B cell (primary cell): Measurements from ENCODE around the gene BAZ1B. TPM values are rescaled to one million over a fixed set of nuclear protein-coding genes. Genes with fewer than 3 reads are reported as not detected.

ENCODE experiments used
- ATAC-seq: fragments of 200-7000 bp; cut with Tn5 transposase; one replicate; pipeline ENCODE4 v1.10.0; 2021; ENCODE audit warnings: low read depth, mild to moderate bottlenecking, moderate number of reproducible peaks, moderate library complexity
- CTCF ChIA-PET: fragments of 350-600 bp; sonication (Branson Sonifier 250); formaldehyde crosslinking; loops from one replicate; lab custom pipeline; 2021; ENCODE audit warnings: antibody characterized with exemption, inconsistent platforms; lab: Charles Lee
- POLR2A ChIA-PET: fragments of 350-600 bp; sonication (Branson Sonifier 250); formaldehyde crosslinking; loops from one replicate; lab custom pipeline; 2021; ENCODE audit warnings: antibody characterized with exemption; lab: Charles Lee
- DNase-seq: peaks from one replicate; pipeline ENCODE4 v3.0.0; 2013
- H2AFZ ChIP-seq: 2 replicates; pipeline ENCODE4 v1.6.1; 2012; ENCODE audit warnings: mild to moderate bottlenecking, low read depth, low read length; ENCODE audit not compliant: insufficient read depth, poor library complexity, severe bottlenecking
- H3K27ac ChIP-seq, 2 donors: 1 replicate in 1 of 2; 2 replicates in 1 of 2; pipeline ENCODE4 v1.5.1; 2012 to 2013; ENCODE audit warnings: low read length in 2 of 2, mild to moderate bottlenecking in 2 of 2, moderate library complexity in 1 of 2
- H3K27me3 ChIP-seq, 4 experiments: fragments of 200-600 bp in 1 of 4; sonication (generic) in 1 of 4; replicated peaks in 1 of 4; 1 replicate in 2 of 4; 2 replicates in 2 of 4; pipeline versions ENCODE4 v1.6.1 to v1.7.0; 2013 to 2016; ENCODE audit warnings: low read length in 3 of 4, mild to moderate bottlenecking in 2 of 4, mixed read lengths in 1 of 4, moderate library complexity in 1 of 4; ENCODE audit not compliant: insufficient read depth in 4 of 4, control insufficient read depth in 3 of 4; ENCODE audit errors: control extremely low read depth in 1 of 4
- H3K36me3 ChIP-seq, 2 experiments: replicated peaks in 1 of 2; 1 replicate in 1 of 2; 2 replicates in 1 of 2; pipeline versions ENCODE4 v1.6.1 to v1.7.1; 2013; ENCODE audit warnings: low read length in 1 of 2; ENCODE audit not compliant: insufficient read depth in 2 of 2, control insufficient read depth in 1 of 2; ENCODE audit errors: control extremely low read depth in 1 of 2, extremely low read depth in 1 of 2
- H3K4me1 ChIP-seq, 2 donors: fragments of 200-600 bp in 1 of 2; sonication (generic) in 1 of 2; 1 replicate in 1 of 2; 2 replicates in 1 of 2; pipeline versions ENCODE4 v1.5.1 to v1.6.1; 2013 to 2017; ENCODE audit warnings: low read length in 2 of 2; ENCODE audit not compliant: control insufficient read depth in 2 of 2, insufficient read depth in 2 of 2
- H3K4me2 ChIP-seq: replicated peaks from 2 replicates; pipeline ENCODE3; 2012; ENCODE audit warnings: mild to moderate bottlenecking, low read depth, low read length; ENCODE audit not compliant: poor library complexity, severe bottlenecking
- H3K4me3 ChIP-seq, 5 experiments: fragments of 200-600 bp in 1 of 5; sonication (generic) in 1 of 5; 1 replicate in 3 of 5; 2 replicates in 2 of 5; pipeline versions ENCODE4 v1.5.1 to v1.7.0; 2011 to 2016; ENCODE audit warnings: low read length in 4 of 5, mild to moderate bottlenecking in 4 of 5, low read depth in 2 of 5, control low read depth in 1 of 5, moderate library complexity in 1 of 5; ENCODE audit not compliant: insufficient read depth in 1 of 5; ENCODE audit errors: control extremely low read depth in 1 of 5, extremely low read depth in 1 of 5
- H3K79me2 ChIP-seq: fragments of 200-600 bp; sonication (generic); one replicate; pipeline ENCODE4 v1.6.0; 2016; ENCODE audit warnings: low read length; ENCODE audit not compliant: control insufficient read depth, insufficient read depth
- H3K9ac ChIP-seq: fragments of 200-600 bp; sonication (generic); 2 replicates; pipeline ENCODE4 v1.6.1; 2017; ENCODE audit warnings: mild to moderate bottlenecking, low read length, moderate library complexity
- H3K9me3 ChIP-seq, 3 donors: one replicate each; pipeline versions ENCODE4 v1.6.1 to v1.7.1; 2013; ENCODE audit warnings: low read length in 2 of 3; ENCODE audit not compliant: control insufficient read depth in 2 of 3, insufficient read depth in 1 of 3; ENCODE audit errors: control extremely low read depth in 1 of 3
- H4K20me1 ChIP-seq: 2 replicates; pipeline ENCODE4 v1.6.0; 2012; ENCODE audit warnings: mild to moderate bottlenecking, low read length; ENCODE audit not compliant: insufficient read depth, control insufficient read depth, poor library complexity, severe bottlenecking
- H3K27ac Mint-ChIP-seq: one replicate; pipeline ENCODE4 v1.8.0; 2021; ENCODE audit warnings: mixed read lengths
- H3K27me3 Mint-ChIP-seq: one replicate; pipeline ENCODE4 v1.8.0; 2021; ENCODE audit warnings: mixed read lengths
- H3K4me1 Mint-ChIP-seq: one replicate; pipeline ENCODE4 v1.8.0; 2021; ENCODE audit warnings: mixed read lengths
- H3K4me3 Mint-ChIP-seq: one replicate; pipeline ENCODE4 v1.8.0; 2021; ENCODE audit warnings: mixed read lengths
- H3K9me3 Mint-ChIP-seq: one replicate; pipeline ENCODE4 v1.8.0; 2022; ENCODE audit warnings: mixed read lengths; ENCODE audit not compliant: insufficient read depth
- EZH2 ChIP-seq: IDR thresholded peaks from 2 replicates; pipeline ENCODE4 v1.6.1; 2012; ENCODE audit warnings: borderline replicate concordance, low read depth, mild to moderate bottlenecking, moderate library complexity, low read length; ENCODE audit not compliant: insufficient read depth, poor library complexity, severe bottlenecking
- WGBS: methylation state at CpG from one replicate; pipeline ENCODE4 v1.1.5; 2013; ENCODE audit warnings: missing lambda C conversion rate; ENCODE audit not compliant: insufficient coverage; 5-methylcytosine and 5-hydroxymethylcytosine counted together
- intact Hi-C: fragments of 100-400 bp; cut with micrococcal nuclease; formaldehyde crosslinking; loops from one replicate; pipeline ENCODE4 v1.10.0; 2022
- polyA plus RNA-seq: library from polyadenylated mRNA; depleted of rRNA; stranded (reverse); fragments of >200 nt; gene quantifications from 2 replicates; pipeline ENCODE4 v1.2.3, GENCODE V29; 2012
- total RNA-seq, 2 donors: library from RNA; stranded (reverse); fragments of 120-200 nt in 1 of 2; gene quantifications; 1 replicate in 1 of 2; 2 replicates in 1 of 2; pipeline versions ENCODE4 v1.2.3 to v1.2.4, GENCODE V29; 2013 to 2022
- TF ChIP-seq, protein P1 (sequence below): fragments of 200-600 bp; IDR thresholded peaks from one replicate; pipeline ENCODE4 v1.8.0; 2022; ENCODE audit warnings: antibody characterized with exemption, mild to moderate bottlenecking

BAZ1B gene
- total and polyA plus RNA-seq, 2 donors (not counting 1 experiment from before 2014, with no cell fraction given), result 17.2 to 68.1 TPM

DNA sequence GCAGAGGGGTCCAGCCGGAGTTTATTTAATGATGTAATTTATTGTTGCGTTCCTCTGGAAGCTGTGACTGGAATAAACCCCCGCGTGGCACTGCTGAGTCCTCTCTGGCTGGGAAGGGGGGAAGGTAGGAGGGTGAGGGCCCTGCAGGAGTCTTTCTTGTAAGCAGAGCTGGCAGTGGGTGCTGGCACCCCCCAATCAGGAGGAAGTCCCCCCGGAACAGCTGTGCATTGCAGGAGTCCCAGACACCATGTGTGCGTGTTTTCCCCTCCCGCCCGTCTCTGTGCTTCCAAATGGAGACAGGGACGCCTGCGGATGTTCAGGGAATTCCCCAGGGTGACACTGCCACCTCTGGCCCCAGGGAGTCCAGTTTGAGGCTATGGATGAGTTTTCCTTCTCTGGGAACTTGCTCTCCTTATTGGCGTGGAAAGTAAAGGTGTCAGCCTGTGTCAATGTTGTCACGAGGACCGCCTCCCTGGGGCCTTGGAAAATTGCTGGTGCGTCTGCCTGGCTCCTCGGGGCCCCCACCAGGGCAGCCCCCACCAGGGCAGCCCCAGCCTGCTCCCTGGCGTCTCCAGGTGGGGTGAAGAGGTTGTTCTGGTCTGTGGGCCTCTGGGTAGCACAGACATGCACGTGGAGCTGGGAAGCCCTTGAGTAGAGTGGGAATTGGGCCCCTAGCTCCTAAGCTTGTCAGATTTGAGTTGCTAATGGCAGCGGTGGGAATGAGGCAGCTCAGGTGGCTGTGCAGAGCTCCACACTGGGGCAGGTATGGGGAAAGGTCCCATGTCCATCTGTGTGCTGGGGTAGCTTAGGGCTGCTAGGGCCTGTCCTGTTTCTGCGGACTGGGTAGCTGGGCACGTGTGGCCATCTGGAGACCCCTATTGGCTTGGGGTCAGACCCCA is 85.8 kb downstream of the BAZ1B start:
- H3K4me2 ChIP-seq, result no peak overlapping the region
- peaks cover 0 to 21% (median 3%) of the 10 kb centered on the region in 3 donors for H3K9me3 ChIP-seq
- no peak for DNase-seq
- Mint-ChIP-seq H3K9me3 (no peaks in the 10 kb centered on the region), H3K27ac (peak overlapping the region; percentile 37), H3K27me3 (peaks cover 5% of the 10 kb centered on the region), H3K4me1 (peaks cover 8% of the 10 kb centered on the region), H3K4me3 (no peak overlapping the region)
- H3K27ac ChIP-seq, result no peak overlapping the region
- no peaks in the 10 kb centered on the region for H3K79me2 ChIP-seq
- CTCF ChIA-PET, result interaction anchor here (3.3 kb wide), 1 partner anchor 16 kb away, joined by 14 read pairs; no protein-coding TSS in a partner anchor
- no peaks in the 10 kb centered on the region for H4K20me1 ChIP-seq
- H2AFZ ChIP-seq, result no peak overlapping the region
- peaks cover 0 to 13% of the 10 kb centered on the region in 2 experiments for H3K36me3 ChIP-seq
- H3K4me1 ChIP-seq, result peaks cover 0 to 9% of the 10 kb centered on the region in 2 donors
- intact Hi-C loops, result no loop called here
- peaks cover 0 to 2% (median 0%) of the 10 kb centered on the region in 4 experiments for H3K27me3 ChIP-seq
- WGBS, result 81% methylated on average over 20 of the region's 20 CpGs
- H3K4me3 ChIP-seq, result no peak overlapping the region
- POLR2A ChIA-PET, result interaction anchor here (0.5 kb wide), 2 partner anchors 513 to 957 kb away, joined by 3 read pairs; no protein-coding TSS in a partner anchor
- TF ChIP-seq, protein P1, sequence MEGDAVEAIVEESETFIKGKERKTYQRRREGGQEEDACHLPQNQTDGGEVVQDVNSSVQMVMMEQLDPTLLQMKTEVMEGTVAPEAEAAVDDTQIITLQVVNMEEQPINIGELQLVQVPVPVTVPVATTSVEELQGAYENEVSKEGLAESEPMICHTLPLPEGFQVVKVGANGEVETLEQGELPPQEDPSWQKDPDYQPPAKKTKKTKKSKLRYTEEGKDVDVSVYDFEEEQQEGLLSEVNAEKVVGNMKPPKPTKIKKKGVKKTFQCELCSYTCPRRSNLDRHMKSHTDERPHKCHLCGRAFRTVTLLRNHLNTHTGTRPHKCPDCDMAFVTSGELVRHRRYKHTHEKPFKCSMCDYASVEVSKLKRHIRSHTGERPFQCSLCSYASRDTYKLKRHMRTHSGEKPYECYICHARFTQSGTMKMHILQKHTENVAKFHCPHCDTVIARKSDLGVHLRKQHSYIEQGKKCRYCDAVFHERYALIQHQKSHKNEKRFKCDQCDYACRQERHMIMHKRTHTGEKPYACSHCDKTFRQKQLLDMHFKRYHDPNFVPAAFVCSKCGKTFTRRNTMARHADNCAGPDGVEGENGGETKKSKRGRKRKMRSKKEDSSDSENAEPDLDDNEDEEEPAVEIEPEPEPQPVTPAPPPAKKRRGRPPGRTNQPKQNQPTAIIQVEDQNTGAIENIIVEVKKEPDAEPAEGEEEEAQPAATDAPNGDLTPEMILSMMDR, result no peak
- TF ChIP-seq EZH2, result no peak
- no peak for ATAC-seq
- H3K9ac ChIP-seq, result no peak overlapping the region
